Kidney epithelial cell (primary cell): ENCODE measurements around the gene PGBD5. TPM values are rescaled to one million over a fixed set of nuclear protein-coding genes. Genes with fewer than 3 reads are reported as not detected.

Experiments used
- DNase-seq: peaks from one replicate; pipeline ENCODE4 v3.0.0-alpha.2; 2010; ENCODE audit warnings: low read depth
- H3K27me3 ChIP-seq: 2 replicates; pipeline ENCODE4 v1.6.0; 2011; ENCODE audit warnings: low read length; ENCODE audit not compliant: control insufficient read depth, insufficient read depth
- H3K36me3 ChIP-seq: 2 replicates; pipeline ENCODE4 v1.5.1; 2011; ENCODE audit warnings: low read length; ENCODE audit not compliant: control insufficient read depth, insufficient read depth
- H3K4me3 ChIP-seq: 2 replicates; pipeline ENCODE4 v1.5.1; 2011; ENCODE audit warnings: low read depth, mild to moderate bottlenecking, control low read depth, low read length
- CTCF ChIP-seq: IDR thresholded peaks from 2 replicates; pipeline ENCODE4 v1.5.1; 2011; ENCODE audit warnings: mild to moderate bottlenecking, moderate library complexity, low read length, control low read depth, inconsistent platforms; ENCODE audit not compliant: insufficient read depth, poor library complexity, severe bottlenecking
- total RNA-seq: library from RNA; depleted of rRNA; stranded (reverse); fragments of >200 nt; gene quantifications from 2 replicates; pipeline ENCODE4 v1.2.3, GENCODE V29; 2015

Gene PGBD5
- total RNA-seq, 1 donor from 2014 or later, result 54.0 TPM

- no peak for TF ChIP-seq CTCF
- Histone ChIP-seq H3K36me3 (no peaks in the 10 kb centered on the region), H3K4me3 (no peak overlapping the region), H3K27me3 (no peaks in the 10 kb centered on the region)
- no peak for DNase-seq
Observed at GRCh38 chr1:230403442-230403841, 22.7 kb downstream of the PGBD5 start.

DNA sequence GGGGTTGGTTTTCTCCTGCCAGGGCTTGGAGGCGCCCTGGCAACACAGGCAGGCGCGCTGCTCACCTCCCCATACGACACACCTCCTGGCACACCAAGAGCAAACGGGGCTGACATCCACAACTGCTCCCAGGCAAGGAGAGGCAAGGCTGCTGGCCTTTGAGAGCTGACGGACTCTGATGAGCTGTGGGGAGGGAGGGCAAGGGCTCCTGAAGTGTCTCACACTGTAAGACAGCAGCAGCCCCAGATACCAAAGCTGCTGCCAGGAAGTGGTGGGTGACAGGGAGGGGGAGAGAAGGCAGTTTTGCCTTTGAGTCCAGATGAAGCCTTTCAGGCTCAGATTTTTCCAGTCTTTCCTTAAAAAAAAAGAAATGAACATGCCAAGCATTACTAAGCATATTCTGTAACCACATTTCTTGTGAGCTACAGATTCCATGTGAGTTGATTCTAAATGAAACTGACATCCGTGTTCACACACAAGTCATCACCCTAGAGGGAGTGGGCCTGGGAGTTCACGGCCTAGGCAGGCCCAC is 24.3 kb downstream of the PGBD5 start:
- no peak for DNase-seq
- Histone ChIP-seq H3K36me3 (no peaks in the 10 kb centered on the region), H3K27me3 (no peaks in the 10 kb centered on the region), H3K4me3 (no peak overlapping the region)
- no peak for TF ChIP-seq CTCF

DNA sequence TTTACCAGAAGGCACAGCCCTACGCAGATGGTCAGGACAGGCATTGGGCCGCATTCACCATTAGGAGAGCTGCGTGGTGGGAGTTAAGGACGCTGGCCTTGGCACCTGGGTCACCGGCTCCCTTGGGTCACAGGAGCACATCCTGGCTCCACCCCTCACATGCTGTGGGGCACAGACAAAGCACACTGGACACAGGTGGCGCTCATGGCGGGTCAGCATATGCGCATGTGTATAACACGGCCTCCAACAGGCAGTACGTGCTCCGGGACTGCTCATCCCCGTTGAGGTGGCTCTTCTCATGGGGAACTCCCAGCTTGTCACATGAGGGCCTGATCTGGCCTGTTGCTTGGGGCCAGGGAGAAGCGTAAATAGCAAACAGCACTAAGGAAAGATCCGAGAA is 25.0 kb downstream of the PGBD5 start:
- TF ChIP-seq CTCF, result no peak
- H3K27me3 ChIP-seq, result no peaks in the 10 kb centered on the region
- H3K4me3 ChIP-seq, result no peak overlapping the region
- H3K36me3 ChIP-seq, result no peaks in the 10 kb centered on the region
- no peak for DNase-seq

DNA sequence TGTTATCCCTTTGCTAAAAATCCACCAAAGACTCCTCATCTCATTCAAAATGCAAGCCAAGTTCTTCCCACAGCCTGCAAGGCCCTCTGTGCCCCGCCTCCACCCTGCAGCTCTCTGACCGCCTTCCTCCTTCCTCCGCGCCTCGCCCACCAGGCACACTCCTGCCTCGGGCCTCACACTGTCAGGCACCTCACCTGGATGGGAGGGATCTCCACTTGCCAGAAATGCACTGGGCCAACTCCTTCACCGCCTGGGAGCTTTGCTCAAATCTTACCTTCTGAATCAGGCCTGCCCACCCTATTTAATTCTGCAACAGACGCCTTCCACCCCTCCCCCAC is 26.2 kb downstream of the PGBD5 start:
- TF ChIP-seq CTCF, result no peak
- H3K36me3 ChIP-seq, result no peaks in the 10 kb centered on the region
- H3K27me3 ChIP-seq, result no peaks in the 10 kb centered on the region
- no peak overlapping the region for H3K4me3 ChIP-seq
- DNase-seq, result no peak

DNA sequence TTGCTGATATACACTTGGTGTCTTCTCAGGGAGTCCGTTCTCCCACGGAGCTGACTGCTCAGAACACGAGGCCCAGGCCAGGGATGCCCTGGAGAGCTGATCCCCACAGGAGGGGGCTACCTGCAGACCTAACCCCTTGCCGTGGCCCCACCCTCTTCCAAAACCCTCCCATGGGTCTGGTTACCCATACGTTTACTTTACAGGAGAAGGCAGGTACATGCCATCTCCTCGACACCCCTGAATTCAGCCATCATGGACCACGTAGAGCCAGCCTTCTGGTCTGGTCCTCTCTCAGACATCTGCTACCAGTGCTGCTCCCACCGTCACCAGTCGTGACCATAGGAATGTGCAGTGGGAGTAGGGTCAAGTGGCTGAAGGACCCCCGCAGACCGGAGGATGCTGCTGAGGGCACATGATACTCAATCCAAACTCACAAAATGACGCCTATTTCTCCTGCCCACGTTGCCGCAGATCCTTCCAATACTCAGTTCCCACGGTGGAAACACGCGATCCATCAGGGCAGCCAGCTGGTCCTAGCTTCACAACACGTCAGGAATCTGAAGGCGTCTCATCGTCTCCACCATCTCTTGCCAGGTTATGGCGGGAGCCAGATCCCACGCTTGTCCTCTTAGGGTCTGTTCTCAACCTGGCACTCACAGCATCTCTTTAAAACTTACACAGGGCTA is 26.7 kb downstream of the PGBD5 start:
- Histone ChIP-seq H3K36me3 (no peaks in the 10 kb centered on the region), H3K4me3 (no peak overlapping the region), H3K27me3 (no peaks in the 10 kb centered on the region)
- no peak for TF ChIP-seq CTCF
- DNase-seq, result no peak

DNA sequence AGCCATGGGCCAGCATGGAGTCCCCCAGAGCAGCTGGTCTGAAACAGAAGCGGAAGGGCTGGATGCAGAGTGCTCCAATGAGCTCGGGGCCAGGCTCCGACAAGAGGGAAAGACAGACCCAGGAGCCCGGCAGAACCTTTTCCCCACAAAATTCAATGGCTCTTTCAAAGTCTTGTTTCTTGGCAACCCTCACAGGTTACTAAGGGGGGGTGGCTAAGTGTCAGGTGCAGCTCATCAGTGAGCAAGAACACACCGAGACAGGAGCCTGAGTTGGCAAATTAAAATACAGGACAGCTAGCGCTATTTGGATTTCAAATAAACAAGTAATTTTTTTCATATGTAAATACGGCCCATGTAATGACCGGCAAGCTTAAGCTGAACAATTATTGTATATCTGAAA is 27.3 kb downstream of the PGBD5 start:
- no peaks in the 10 kb centered on the region for H3K36me3 ChIP-seq
- no peaks in the 10 kb centered on the region for H3K27me3 ChIP-seq
- TF ChIP-seq CTCF, result no peak
- no peak overlapping the region for H3K4me3 ChIP-seq
- no peak for DNase-seq
